ENCODE results near the gene RNF214.

Gene RNF214

DNA sequence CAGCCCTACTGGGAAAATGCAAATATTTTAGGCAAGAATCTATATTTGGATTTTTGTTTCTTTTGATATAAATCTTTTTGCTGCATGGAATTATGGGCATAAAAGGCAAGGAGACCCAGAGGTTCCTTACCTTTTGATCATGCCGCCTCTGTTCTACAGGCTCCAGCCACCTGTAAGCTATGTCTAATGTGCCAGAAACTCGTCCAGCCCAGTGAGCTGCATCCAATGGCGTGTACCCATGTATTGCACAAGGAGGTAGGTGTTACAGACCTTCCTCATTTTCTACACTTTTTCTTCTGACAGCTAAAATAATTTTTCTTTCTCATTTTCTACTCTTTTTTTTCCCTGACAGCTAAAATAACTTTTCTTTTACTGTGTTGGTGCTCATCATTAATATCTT, 50.5 kb downstream of the RNF214 start:
- no peak for DNase-seq (ENCODE audit: extremely low read depth, low read depth)
- TF ChIP-seq, protein P1, sequence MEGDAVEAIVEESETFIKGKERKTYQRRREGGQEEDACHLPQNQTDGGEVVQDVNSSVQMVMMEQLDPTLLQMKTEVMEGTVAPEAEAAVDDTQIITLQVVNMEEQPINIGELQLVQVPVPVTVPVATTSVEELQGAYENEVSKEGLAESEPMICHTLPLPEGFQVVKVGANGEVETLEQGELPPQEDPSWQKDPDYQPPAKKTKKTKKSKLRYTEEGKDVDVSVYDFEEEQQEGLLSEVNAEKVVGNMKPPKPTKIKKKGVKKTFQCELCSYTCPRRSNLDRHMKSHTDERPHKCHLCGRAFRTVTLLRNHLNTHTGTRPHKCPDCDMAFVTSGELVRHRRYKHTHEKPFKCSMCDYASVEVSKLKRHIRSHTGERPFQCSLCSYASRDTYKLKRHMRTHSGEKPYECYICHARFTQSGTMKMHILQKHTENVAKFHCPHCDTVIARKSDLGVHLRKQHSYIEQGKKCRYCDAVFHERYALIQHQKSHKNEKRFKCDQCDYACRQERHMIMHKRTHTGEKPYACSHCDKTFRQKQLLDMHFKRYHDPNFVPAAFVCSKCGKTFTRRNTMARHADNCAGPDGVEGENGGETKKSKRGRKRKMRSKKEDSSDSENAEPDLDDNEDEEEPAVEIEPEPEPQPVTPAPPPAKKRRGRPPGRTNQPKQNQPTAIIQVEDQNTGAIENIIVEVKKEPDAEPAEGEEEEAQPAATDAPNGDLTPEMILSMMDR (IDR thresholded peaks at IDR 0.05; ENCODE audit: low read depth, low read length) = no peak

DNA sequence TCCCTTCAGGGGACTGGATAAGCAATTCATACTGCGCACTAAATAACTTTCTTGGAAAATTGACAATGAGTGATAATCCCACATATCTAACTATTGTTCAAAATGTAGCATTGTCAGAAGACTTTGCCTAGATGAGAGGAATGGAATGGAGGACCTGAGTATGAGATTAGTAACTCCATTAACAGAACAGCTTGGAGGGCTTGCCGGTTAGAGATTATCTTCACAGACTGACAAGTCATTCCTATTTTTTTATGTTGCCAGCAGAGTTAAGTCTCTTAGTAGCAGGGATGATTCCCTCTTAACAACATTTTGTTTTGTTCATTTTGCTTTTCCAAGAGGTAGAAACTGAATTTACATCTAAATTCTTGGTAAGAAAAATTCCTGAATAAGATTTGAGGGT, 51.6 kb downstream of the RNF214 start:
- DNase-seq (ENCODE audit: extremely low read depth, low read depth) = no peak
- TF ChIP-seq, protein P1 (IDR thresholded peaks at IDR 0.05; ENCODE audit: low read depth, low read length) = no peak

DNA sequence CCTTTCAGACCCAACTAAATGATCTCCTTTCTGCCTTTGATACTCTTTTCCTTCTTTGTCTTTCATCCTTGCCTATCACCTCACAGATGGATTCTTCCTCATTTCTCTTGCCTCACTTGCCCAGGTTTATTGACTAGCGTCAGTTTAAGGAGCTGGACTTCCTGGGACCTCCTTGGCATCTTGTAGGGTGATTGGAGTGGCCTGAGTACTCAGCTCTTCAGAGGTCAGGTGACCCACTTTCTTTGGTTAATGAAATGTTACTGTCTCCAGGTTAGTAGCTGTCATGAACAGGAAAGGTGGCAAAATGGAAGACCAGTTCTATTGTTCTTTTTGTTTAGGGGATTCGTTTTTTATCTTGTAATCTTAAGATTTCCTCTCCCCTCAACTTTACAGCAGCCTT, 54.1 kb downstream of the RNF214 start:
- TF ChIP-seq, protein P1 (IDR thresholded peaks at IDR 0.05; ENCODE audit: low read depth, low read length) = no peak
- no peak for DNase-seq (ENCODE audit: extremely low read depth, low read depth)

DNA sequence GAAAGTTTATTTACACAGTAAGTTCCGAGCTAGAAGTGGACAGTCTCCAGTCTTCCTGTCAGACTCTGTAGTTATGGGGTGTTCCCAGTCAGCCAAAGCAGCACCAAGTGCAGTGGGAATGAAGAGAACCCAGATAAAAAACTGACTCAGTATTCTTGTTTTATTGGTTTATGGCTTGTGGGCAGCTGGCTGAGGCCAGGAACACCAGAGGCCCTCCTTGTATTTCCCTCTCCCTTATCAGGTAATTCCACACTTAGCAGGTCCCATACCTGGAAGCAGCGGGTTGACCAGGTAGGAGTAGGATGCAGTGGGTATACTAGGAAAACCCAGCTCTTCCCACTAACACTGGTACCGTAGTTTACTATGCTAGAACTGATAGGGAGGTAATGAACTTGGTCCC, 55.2 kb downstream of the RNF214 start:
- no peak for DNase-seq (ENCODE audit: extremely low read depth, low read depth)
- TF ChIP-seq, protein P1 (IDR thresholded peaks at IDR 0.05; ENCODE audit: low read depth, low read length) = no peak

DNA sequence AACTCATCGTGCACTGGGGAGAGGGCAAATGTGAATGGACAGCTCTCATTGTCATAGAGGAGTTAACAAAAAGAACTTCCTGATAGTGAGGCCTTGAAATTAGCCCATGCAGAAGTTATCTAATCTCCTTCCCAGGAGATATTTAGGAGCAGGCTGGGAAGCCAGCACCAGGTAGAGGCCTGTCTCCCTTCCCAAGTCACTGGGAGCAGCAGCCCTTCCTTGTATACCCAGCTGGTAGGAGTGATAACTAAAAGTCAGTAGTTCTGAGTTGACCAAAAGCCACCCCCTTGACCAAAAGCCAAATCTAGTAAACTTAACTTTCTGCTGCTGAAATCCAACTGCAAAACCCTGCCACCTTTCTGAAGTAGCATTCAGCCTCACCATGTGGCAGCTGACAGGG, 57.3 kb downstream of the RNF214 start:
- TF ChIP-seq, protein P1 (IDR thresholded peaks at IDR 0.05; ENCODE audit: low read depth, low read length) = no peak
- no peak for DNase-seq (ENCODE audit: extremely low read depth, low read depth)

DNA sequence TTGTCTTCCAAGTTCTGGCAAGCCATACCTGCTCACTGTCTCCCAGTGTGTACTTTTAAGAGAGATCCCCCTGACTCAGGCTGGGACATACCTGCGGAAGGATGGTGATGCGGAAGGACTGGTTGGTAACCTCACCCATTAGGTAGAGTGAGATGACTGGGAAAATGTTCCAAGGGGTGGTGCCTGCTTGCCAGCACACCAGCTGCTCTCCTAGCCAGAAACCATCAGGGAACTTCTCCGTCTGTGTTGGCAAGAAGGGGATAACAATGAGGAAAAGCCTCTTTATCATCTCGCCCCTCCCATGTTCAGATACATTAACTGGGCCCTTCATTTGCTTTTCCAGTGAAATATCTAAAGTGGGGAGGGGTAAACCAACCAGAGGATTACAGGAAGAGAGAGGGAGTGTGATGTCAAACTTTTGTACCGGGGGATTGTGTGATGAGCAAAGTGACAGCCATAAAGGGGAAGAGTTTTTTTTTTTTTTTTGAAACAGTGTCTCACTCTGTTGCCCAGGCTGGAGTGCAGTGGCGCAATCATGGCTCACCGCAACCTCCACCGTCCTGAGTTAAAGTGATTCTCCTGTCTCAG, 58.4 kb downstream of the RNF214 start, which contains the start of gene BACE1-AS:
TSS of gene BACE1-AS (plus strand) at position 538 of the 588 bp plus-strand sequence.
- TF ChIP-seq, protein P1 (IDR thresholded peaks at IDR 0.05; ENCODE audit: low read depth, low read length) = no peak
- no peak for DNase-seq (ENCODE audit: extremely low read depth, low read depth)

DNA sequence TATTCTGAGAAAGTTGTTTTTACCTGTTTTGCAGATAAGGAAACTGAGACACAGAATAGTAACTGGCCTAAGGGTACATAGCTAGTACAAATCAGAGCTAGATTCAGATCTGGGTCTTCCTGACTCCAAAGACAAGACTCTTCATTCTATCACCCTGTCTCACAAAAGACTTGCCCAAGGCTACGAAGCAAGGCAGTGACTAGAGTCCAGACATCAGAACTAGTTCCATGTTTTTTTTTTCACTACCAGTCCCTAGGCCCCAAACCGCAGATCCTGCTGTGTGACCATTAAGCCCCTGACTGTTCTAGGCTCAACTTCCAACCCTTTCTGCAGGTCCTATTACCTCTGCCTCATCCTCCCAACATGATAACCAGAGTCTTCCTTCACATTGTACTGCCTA, 60.1 kb downstream of the RNF214 start:
- no peak for DNase-seq (ENCODE audit: extremely low read depth, low read depth)
- TF ChIP-seq, protein P1 (IDR thresholded peaks at IDR 0.05; ENCODE audit: low read depth, low read length) = no peak
